IPS-NIHi11 (cell line): ENCODE measurements around the gene SCML1.

Source experiments
- DNase-seq: peaks from one replicate; pipeline ENCODE4 v3.0.0; 2012; ENCODE audit warnings: mixed read lengths, low spot score

SCML1 gene

DNA sequence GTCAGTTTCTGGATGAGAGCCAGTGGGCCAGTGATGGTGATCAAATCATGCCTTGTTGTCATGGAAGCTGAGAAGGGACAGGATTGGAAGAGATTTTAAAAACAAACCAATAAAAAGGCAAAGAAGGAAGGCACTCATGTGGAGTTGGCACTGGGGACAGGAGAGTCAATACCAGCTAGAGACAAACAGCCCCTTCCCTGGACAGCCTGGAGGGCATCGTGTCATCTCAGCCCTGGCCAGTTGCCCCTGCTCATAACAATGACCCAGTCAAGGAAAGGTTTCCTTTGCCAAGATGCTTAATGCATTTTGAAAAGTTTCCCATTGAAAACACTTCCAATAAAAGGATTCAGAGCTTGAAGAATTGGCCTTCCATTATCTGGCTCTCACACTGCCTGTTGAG lies 55.5 kb downstream of the SCML1 start:
- DNase-seq, result no peak

DNA sequence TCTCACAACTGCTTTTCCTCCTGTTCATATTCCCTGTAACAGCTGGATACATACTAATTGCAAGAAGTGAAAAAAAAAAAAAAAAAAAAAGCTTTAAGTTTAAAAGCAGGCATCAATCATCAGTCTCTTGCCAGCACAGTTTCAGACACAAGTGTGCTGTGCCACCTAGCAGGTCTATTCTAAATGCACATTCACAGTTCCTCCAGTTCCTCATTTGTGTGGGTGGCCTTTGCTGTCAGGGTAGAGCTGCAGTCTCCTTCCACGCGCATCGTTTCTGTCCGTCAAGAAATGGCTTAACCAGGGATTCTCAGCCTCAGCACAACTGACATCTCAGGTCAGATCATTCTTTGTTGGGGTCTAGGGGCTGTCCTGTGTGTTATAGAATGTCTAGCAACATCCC lies 61.6 kb downstream of the SCML1 start:
- no peak for DNase-seq

DNA sequence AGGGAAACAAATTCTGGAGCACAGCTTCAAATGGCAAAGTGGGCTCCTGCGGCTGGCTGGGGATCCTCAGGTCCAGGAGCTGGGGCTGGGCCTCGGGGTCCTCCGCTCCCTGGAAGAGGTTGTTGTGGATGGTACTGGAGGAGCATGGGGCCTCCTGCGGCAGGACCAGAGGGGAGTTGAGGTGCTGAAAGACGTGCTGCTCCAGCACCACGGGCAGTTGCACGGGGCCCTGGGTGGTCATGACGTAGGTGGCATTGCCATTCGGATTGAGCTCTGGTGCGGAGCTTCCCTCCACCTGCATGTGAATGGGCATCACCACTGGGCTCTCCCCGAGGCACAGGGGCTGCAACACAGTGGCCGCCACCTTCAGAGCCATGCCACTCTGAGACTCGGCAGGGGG lies 64.1 kb downstream of the SCML1 start:
- DNase-seq, result no peak

DNA sequence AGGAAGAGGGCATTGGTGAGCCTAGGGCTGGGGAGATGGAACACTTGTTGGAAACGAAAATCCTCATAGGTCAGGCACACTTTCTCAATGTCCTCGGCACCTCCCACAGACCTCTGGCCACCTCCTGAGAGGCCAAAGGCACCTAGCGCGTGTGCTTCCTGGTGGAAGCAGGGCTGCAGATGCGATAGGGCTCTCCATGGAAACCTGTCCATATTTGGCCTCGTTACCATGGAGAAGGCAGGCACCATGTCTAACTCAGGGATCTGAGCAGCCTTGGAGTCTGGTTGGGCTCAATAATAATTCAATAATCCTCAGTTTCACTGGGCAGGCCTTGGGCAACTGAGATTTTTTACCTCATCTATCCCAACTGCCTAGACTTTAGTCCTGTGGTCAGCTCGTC lies 65.5 kb downstream of the SCML1 start:
- no peak for DNase-seq

DNA sequence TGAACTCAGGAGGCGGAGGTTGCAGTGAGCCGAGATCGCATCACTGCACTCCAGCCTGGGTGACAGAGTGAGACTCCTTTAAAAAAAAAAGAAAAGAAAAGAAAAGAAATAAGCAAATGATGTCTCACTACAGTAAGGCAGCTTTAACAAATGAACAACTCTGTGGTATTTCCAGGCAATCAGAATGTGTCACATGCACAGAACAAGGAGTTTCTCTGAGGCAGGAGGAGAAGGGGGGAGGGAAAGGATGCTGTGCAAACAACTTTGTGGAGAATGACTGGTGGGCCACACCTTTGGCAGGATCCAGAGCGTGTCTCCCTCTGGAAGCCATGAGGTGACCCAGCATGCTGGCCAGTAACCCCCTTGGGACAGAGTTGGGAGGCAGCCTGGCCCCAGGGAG lies 66.2 kb downstream of the SCML1 start:
- DNase-seq, result no peak
